ENCODE measurements around the gene ATP6V1A.

- TF ChIP-seq REST (IDR thresholded peaks at IDR 0.05; ENCODE audit: low read depth) (no peak), USF1 (IDR thresholded peaks at IDR 0.05) (no peak), EGR1 (IDR thresholded peaks at IDR 0.05) (no peak)
Measured at GRCh38 chr3:113758389-113759024, 11.7 kb downstream of the ATP6V1A start.

All from Ishikawa (cell line).